Measurements from ENCODE around the gene IPO9.

DNA sequence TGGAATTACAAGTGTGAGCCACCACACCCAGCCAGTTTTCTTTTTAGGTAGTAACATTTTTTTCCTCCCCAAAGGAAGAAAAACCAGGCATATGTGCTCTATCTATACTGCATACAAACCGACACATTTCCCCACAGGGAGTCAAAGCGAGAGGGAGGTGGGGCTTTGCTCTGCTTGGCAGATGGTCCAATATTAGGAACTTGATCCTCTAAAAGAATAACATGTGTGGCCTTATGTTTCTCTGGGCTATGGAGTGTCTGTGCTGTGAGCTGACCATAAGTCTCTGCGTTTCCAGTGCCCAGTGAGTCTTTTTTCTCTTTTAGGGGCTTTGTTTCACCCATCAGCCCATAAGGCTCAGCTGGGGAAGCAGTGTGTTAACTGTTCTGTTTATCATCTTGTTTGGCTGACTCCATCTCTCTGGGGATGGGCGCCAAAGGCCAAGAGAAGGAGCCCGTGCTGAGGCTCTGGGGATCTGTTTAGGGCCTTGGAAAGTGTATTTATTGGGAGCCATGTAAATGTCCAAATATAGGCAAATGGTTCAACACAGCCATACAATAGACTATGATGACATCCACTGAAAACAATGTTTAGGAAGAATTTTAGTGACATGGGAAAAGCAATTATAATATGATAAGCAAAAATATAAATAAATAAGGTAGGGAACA is 97.2 kb downstream of the IPO9 start:
- TF ChIP-seq, protein P1, sequence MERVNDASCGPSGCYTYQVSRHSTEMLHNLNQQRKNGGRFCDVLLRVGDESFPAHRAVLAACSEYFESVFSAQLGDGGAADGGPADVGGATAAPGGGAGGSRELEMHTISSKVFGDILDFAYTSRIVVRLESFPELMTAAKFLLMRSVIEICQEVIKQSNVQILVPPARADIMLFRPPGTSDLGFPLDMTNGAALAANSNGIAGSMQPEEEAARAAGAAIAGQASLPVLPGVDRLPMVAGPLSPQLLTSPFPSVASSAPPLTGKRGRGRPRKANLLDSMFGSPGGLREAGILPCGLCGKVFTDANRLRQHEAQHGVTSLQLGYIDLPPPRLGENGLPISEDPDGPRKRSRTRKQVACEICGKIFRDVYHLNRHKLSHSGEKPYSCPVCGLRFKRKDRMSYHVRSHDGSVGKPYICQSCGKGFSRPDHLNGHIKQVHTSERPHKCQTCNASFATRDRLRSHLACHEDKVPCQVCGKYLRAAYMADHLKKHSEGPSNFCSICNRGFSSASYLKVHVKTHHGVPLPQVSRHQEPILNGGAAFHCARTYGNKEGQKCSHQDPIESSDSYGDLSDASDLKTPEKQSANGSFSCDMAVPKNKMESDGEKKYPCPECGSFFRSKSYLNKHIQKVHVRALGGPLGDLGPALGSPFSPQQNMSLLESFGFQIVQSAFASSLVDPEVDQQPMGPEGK (CRISPR knock-in tag; IDR thresholded peaks at IDR 0.05; ENCODE audit: borderline replicate concordance) = no peak
- TF ChIP-seq OSR1 (CRISPR knock-in tag; IDR thresholded peaks at IDR 0.05) (no peak), SNAI2 (CRISPR knock-in tag; IDR thresholded peaks at IDR 0.05) (no peak), BACH2 (CRISPR knock-in tag; IDR thresholded peaks at IDR 0.05; ENCODE audit: borderline replicate concordance) (no peak), RARB (CRISPR knock-in tag; IDR thresholded peaks at IDR 0.05) (no peak), ZFP30 (CRISPR knock-in tag; IDR thresholded peaks at IDR 0.05) (no peak), ZFP3 (CRISPR knock-in tag; IDR thresholded peaks at IDR 0.05) (no peak), ARNTL (CRISPR knock-in tag; IDR thresholded peaks at IDR 0.05; ENCODE audit: borderline replicate concordance, low read depth) (no peak)
- TF ChIP-seq, protein P2, sequence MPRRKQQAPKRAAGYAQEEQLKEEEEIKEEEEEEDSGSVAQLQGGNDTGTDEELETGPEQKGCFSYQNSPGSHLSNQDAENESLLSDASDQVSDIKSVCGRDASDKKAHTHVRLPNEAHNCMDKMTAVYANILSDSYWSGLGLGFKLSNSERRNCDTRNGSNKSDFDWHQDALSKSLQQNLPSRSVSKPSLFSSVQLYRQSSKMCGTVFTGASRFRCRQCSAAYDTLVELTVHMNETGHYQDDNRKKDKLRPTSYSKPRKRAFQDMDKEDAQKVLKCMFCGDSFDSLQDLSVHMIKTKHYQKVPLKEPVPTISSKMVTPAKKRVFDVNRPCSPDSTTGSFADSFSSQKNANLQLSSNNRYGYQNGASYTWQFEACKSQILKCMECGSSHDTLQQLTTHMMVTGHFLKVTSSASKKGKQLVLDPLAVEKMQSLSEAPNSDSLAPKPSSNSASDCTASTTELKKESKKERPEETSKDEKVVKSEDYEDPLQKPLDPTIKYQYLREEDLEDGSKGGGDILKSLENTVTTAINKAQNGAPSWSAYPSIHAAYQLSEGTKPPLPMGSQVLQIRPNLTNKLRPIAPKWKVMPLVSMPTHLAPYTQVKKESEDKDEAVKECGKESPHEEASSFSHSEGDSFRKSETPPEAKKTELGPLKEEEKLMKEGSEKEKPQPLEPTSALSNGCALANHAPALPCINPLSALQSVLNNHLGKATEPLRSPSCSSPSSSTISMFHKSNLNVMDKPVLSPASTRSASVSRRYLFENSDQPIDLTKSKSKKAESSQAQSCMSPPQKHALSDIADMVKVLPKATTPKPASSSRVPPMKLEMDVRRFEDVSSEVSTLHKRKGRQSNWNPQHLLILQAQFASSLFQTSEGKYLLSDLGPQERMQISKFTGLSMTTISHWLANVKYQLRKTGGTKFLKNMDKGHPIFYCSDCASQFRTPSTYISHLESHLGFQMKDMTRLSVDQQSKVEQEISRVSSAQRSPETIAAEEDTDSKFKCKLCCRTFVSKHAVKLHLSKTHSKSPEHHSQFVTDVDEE (CRISPR knock-in tag; IDR thresholded peaks at IDR 0.05) = no peak
